Subcutaneous adipose tissue (tissue), 4 donors: ENCODE results near the gene POPDC3. TPM values are rescaled to one million over a fixed set of nuclear protein-coding genes. Genes with fewer than 3 reads are reported as not detected.

Source experiments
- CTCF ChIP-seq: fragments of 450-650 bp; IDR thresholded peaks from one replicate; pipeline ENCODE4 v1.5.1; 2016; ENCODE audit warnings: low read depth, mild to moderate bottlenecking, control low read depth, antibody characterized with exemption, moderate library complexity
- total RNA-seq, 4 donors: library from RNA; depleted of rRNA; stranded (reverse); fragments of >200 nt; gene quantifications; one replicate each; pipeline ENCODE4 v1.1.0, GENCODE V29; 2016

POPDC3 gene
- total RNA-seq, 4 donors from 2014 or later = 0.68 to 1.1 TPM; not detected in 2

- TF ChIP-seq CTCF = no peak
Observed at GRCh38 chr6:105164418-105164817, 15.4 kb downstream of the POPDC3 start.

- no peak for TF ChIP-seq CTCF
Observed at GRCh38 chr6:105163183-105163582, 16.6 kb downstream of the POPDC3 start.

GRCh38 chr6:105162377-105162776, 17.4 kb downstream of the POPDC3 start:
- no peak for TF ChIP-seq CTCF

GRCh38 chr6:105161421-105161820, 18.4 kb downstream of the POPDC3 start:
- TF ChIP-seq CTCF = no peak

GRCh38 chr6:105153676-105154075, 26.1 kb downstream of the POPDC3 start:
- no peak for TF ChIP-seq CTCF

GRCh38 chr6:105152880-105153279, 26.9 kb downstream of the POPDC3 start:
- no peak for TF ChIP-seq CTCF

- no peak for TF ChIP-seq CTCF
Observed at GRCh38 chr6:105151644-105152043, 28.2 kb downstream of the POPDC3 start.
